Amniotic stem cell (primary cell): ENCODE results near the gene TMEM74B.

Experiments
- DNase-seq: peaks from one replicate; lab custom pipeline; 2025; lab: John Stamatoyannopoulos, UW

The TMEM74B gene

DNA sequence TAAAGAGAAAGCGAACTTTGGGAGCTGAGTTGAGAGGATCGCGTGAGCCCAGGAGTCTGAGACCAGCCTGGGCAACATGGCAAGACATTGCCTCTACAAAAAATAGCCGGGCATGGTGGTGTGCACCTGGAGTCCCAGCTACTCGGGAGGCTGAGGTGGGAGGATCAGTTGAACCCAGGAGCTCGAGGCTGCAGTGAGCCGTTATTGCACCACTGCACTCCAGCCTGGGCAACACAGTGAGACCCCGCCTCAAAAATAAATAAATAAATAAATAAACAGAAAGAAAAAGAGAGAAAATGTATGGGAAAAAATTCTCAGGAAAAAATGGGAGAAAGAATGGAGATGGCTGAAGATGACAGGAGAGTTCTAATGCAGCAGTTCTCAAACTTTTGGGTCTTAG lies 21.0 kb upstream of the TMEM74B start:
- no peak for DNase-seq

DNA sequence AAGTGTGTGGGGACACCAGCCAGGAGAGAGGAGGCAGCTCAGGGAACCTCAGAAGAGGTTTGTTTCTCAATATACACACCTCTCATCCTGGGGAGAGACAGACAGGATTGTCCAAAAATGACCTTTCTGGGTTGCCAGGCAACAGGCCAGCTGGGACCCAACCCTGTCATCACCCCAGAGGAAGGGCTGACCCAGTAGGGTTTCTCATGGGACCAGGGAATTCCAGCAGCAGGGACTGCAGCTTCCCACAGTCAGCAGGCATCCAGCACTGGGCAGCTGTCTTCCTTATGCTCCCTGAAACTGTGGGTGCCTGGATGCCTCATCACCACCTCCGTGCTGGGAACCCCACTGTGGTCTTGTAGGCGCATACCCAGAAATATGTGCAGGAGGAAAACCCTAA lies 19.8 kb upstream of the TMEM74B start:
- no peak for DNase-seq

DNA sequence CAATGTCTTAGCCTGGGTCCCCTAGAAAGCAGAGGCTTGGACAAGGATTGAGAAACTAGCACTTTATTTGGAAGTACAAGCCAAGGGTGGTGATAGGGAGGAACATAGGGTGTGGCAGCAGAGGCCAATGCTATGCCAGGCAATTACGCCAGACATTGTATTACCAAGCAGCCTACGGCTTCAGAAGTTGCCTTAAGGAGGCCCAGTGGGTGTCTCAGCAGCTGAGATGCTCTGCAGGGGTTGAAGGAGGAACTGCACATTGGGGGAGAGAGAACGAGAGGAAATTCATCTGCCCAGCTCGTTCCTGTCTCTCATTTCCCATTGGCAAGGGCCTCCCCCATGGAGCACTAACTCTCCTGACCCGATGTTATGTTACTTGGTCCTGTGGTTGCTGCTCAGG lies 19.3 kb upstream of the TMEM74B start:
- no peak for DNase-seq

DNA sequence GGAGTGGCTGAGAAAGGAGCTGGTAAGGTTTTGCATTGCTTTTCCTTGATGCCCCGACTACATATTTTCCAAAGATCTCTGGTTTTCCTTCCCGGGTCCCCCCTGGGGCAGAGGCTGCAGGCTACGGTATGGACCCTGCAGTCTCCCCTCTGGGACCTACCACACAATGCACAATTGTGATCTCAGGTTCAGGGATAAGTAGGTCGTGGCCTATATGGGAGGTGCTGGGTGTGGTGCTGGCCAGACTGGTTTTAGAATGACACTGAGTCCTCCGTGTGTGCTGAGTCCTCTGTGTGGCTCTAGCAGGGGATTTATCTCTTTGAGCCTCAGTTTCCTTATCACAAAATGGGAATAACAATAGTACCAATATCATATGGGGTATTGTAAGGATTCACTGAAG lies 18.8 kb upstream of the TMEM74B start:
- no peak for DNase-seq

DNA sequence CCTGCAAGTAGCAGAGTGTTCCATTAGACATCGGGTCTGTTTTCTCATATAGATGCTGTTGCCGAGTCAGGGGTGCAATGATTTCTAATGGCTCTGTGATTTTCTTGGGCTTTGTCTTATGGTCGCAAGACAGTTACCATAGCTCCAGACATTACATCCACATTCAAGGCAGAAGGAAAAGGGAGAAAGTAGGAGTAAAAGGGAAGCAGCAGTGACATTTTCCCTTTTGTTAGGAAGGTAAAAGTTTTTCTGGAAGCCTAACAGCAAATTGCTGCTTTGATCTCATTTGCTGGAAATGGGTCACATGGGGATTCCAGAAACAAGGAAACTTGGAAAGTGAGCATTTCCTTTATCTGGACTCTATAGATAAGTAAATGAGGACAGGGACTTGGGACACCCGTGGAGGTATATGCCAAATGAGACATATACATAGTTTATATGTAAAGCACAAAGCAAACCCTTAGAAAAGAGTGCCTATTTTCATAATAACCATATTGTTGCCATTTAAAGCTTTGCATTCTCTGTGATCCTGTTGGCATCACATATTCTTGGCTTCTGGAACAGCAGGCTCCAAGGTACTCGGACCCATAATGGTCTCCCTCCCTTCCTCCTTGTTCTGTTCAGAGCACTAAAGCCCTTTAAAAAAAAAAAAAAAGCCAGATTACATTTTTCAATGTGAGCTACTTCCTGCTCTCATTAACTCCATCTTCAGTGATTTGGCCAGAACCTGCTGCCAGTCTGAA lies 18.2 kb upstream of the TMEM74B start, which contains the start of gene C20orf202:
Gene C20orf202 (plus strand): TSS at position 693 of the 743 bp plus-strand sequence. CDS start 132 bp downstream, outside the sequence.
- no peak for DNase-seq

DNA sequence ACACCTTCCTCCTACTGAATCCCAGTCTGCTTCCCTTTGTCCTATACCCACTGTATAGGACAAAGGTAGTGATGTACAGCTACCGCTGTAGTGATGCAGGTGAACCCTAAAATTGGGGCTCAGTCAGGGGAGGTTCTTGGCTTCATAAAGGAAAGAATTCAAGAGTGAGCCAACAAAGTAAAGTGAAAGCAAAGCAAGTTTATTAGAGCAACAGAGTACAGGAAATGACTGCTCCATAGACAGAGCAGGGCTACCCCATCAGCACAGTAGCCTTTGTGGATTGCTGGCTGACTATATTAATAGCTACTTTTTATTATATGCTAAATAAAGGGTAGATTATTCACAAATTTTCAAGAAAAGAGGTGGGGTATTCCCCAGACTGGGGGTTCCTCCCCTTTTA lies 15.2 kb upstream of the TMEM74B start:
- DNase-seq, result no peak

DNA sequence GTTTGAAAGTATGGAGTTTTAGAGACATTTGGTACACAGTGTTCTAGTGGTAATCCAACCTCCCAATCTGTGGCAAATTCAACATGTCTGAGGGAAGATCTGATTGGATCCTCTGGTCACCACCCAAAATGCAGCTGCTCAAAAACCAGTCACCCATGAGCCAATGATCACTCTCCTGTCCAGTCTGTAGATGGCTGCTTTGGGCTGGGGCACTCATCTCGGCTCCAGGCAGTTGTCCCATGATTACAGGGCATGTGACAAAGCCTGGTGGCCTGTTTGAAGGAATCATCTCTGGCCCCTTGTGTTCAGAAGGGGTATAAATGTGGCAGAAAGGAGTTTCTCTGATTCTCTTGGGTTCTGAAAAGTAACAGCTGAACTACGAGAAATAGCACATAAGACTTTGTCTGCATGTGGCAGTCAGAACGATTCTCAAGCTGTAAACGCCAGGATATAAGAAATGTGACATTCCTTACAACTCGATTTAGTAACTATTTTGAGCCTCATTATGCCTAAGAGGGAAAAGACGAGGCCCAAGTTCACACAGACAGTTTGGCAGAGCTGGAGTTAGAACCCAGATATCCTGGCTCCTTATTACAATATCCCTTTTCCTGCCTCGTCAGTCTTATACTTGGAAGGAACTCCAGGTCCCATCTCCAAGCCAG lies 14.6 kb upstream of the TMEM74B start:
- no peak for DNase-seq

DNA sequence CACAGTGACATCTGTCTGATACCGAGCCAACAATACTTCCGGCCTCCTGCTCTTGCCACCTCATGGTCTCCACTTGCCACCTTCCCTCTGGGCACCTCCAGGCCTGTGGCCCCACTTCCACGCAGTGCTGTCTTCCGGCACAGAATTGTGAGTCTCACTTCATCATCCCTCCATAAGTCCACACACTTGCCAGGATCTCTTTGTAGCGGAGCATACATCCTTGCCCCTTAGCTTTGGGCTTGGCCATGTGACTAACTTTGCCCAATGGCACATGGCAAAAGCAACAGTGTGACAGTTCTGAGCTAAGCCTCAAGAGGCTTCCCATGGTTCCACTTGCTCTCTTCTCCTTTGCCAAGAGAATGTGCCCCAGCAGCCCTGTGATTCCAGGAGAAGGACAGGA lies 14.0 kb upstream of the TMEM74B start:
- no peak for DNase-seq

DNA sequence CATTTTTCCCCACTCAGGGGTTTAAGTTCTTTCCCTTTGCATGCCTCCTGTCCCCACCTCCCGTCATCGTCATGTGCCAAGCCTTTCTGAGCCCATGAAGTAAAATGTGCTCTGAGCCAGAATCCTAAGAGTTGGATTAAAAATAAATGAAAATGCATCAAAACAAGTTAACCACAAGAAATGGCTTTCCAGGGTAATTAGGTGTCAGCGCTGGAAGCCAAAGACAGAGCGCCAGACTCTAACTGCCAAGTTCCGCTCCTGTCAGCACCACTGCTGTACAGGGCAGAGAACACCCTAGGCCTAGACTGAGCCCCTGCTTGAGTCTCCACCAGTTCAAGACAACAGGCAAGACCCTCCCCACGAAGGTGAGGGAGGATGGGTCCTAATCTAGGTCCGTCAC lies 13.0 kb upstream of the TMEM74B start:
- no peak for DNase-seq

DNA sequence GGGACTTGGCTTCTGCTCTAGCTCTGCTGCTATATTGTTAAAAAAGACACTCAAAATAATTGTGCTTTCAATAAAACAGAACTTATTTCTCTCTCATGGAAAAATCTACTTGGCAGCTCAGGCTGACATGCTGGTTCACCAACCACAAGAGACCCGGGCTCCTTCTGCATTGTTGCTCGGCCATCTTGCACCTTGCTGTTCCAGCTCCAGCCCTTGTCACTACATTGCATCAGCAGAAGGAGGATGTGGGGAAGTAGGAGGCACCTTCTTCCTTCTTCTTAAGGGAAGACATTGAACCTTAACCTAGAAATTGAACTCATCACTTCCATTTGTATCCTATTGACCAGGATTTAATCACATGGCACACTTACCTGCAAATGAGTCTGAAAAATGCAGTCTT lies 11.9 kb upstream of the TMEM74B start:
- no peak for DNase-seq

DNA sequence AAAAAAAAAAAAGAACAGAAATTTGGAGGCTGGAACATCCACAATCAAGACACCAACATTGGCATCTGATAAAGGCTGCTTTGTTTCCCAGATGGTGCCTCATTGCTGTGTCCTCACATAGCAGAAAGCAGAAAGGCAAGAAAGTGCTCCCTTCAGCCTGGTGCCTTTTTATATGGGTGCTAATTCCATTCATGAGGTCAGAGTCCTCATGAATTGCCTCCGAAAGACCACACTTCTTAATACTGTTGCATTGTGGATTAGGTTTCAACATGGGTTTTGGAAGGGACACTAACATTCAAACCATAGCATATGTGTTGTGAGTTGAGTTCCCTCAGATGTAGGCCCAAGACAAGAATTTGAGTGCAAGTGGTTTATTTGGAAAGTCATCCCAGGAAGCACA lies 10.4 kb upstream of the TMEM74B start:
- no peak for DNase-seq

DNA sequence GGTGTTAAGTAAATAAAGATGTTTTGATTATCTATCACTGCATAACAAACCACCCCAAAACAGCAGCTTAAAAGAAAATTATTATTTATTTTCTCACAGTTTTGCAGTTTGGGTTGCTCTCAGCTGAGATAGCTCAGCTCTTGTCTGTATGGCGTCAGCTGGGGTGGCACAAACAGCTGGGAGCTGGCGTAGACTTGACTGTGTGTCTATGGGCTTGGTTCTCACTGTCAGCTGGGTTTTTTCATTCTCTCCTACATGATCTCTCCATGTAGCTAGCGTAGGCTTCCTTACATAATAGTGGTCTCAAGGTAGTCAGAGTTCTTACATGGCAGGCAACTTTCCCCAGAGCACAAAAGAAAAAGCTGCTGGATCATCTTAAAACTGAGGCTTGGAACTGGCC lies 6.5 kb upstream of the TMEM74B start:
- DNase-seq, result no peak

DNA sequence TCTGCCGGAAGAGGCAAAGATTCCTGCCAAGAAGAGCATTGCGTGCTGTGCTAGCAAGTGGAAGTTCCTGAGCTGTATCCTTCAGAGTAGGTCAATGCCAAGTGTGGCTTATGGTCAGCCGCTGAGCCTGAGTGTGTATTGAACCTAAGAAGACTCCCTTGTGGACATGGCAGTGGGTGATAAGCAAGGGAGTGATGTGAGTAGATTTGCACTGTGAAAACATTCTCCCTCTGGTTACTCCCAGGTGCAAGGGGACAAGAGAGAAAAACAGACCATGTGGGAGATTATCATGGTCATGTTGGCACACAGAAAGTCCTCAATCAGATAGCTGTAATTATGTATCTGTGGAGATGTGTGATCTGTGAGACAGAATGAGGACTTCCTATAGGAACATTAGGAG lies 6.1 kb upstream of the TMEM74B start:
- no peak for DNase-seq

DNA sequence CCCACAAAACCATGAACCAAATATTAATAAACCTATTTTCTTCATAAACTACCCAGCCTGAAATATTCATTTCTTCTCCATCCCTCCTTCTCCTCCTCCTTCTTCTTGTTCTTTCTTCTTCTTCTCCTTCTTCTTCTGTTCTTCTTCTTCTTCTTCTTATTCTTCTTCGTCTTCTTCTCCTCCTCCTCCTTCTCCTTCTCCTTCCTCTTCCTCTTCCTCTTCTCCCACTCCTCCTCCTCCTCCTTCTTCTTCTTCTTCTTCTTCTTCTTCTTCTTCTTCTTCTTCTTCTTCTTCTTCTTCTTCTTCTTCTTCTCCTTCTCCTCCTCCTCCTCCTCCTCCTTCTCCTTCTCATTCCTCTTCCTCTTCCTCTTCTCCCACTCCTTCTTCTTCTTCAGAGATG lies 5.0 kb upstream of the TMEM74B start:
- DNase-seq, result no peak

DNA sequence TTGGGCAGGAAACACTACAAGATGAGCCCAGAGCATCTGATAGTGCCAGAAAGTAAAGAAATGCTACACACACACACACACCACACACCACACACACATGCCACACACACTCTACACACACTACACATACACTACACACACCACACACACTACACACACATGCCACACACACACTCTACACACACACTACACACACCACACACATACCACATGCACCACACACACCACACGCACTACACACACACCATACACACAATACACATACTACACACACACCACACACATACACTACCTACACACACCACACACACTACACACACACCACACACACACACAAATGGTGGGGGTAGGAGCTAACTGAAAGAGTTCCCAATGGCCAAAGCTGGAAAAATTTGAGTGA lies 3.6 kb upstream of the TMEM74B start:
- DNase-seq, result no peak

DNA sequence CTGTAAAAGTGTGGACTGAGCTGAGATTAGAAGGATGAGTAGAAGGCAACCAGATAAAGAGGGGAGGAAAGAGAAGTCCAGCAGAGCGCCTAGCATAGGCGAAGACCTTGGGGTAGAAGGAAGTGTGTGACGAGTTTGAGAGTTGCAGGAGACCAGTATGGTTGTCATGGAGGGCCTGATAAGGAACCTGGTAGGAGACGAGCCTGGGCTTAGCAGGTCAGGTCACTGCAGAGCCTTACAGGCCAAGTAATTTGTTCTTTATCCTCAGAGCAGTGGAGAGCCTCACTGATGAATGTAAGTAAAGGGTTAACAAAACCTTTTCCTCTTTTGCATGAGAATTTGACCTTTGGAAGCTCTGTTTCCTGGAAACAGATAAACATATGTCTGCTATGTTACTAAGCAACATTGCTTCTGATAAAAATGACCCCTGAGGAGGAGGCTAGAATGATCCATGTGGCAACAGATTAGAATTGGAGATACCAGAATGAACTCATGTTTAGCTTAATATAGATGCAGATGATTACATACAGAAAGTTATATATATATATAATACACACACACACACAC lies 2.9 kb upstream of the TMEM74B start:
- DNase-seq, result no peak

DNA sequence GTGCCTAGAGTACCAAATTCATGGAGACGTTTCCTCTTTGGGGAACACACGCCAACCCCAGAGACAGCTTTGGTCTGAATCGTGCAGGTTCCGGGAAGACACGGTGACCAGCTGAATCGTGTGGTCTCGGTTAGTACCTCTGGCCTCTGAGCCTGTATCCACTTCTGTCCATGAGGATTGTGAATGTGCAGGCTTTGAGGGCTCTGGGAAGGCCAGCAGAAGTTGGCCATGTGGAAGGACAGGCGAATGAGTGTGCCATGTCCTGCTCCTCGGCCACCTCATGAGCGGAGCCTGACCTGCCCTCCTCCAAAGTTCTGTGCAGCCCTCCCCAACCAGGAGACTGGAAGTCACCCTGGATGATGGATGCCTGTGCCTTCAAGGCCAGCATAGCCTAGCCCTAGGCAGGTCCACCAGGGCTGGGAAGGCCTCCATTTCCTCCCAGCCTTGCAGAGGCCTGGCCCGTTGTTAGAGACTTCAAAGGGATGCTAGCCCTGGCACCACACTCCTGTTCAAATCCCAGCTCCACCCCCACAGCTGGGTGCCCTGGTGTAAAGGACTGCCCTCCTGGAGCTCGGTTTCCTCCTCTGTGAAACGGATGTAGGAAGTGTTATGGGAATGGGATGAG lies 1.7 kb upstream of the TMEM74B start:
- DNase-seq, result no peak

DNA sequence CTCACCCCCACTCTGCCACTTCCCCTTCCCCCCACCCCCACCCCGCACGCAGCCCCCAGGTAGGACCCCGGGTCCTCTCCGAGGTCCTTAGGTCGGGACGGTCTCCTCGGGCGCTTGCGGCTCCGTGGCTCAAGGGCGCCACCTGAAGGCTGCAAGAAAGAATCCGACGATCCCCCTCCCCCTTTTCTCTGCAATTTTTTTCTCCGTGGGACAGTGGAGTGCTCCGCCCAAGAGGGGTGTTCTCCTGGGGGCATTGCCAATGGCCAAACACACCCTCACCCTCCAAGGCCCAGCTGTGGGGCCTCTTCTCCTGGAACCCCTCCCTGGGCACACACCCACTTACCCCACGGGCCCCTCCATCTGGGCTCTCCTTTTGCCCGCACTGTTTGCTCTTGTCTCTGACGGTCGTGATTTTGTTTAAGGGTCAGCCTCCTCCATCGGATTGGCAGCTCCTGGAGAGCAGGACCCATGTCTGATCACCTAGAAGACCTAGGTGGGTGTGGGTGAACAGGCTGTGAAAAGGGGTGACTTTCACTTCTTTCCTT lies 1.1 kb upstream of the TMEM74B start:
- DNase-seq, result no peak

DNA sequence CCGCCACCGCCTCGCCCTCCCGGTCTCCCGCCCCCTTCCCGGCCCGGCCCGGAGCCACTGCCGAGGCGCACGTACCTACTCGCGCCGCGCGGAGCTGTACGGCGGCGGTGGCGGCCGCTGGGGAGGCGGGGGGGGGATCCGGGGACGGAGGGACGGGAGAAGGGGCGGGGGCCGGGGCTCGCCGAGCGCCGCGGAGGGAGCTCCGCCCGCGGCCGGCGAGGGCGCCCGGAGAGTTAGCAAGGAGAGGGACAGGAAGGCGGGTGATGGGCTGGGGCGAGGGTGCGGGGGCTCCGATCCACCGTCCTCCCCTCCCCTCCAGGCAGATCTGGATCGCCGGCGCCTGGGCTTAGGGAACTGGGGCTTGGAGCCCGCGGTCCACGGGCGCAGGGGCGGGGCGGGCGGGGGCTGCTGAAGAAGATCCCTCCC lies 548 bp upstream of the TMEM74B start:
- DNase-seq, result no peak

DNA sequence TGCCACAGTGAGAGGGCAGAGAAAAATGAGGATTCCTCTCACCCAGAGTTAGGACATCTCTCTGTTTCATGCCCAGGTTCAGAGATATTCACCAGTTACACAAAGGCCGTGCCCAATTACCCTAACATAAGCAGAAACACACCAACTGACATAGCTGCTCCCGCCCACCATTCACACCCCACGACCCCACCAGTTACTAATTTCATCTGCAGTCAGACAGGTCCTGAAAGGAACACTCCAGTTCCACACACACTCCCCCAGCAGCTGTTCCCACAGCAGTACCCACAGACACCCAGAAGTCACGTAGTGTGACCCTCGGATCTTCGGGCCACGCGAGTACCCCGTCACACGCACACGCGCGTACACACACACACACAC lies 532 bp downstream of the TMEM74B start:
- no peak for DNase-seq

DNA sequence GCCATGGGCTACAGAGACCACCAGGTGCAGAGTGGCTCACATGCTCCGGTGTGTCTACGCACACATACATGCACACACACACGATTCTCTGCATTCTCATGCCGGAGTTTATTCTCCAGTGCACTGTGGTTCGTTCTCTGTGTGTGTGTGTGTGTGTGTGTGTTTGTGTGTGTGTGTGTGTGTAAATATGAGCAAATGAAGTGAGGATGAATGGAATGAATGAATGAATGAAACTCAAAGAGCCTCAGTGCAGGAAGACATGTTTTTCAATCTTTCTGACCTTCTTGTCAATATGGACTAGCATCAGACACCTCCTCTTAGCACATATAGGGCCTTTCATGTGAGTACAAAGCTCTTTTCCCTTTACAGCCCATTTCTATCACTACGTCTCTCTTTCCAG lies 1.6 kb downstream of the TMEM74B start:
- DNase-seq, result no peak

DNA sequence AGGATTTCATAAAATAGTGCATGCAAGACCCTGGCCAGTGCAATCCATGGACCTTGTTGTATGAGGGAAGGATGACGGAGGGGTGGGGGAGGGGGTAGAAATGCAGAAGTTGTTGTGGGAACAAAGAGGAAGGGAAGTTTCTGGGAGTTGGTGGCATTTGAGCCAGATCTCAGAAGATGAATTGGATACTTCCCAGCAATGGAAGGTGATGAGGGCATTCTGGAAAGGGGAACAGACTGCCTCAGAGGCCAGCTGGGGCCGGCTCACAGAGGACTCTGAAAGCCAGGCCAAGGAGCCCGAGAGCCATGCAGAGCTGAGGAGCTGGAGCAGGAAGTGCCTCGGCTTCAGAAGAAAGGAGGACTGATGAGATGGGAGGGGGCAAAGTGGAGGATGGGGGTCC lies 2.7 kb downstream of the TMEM74B start:
- DNase-seq, result no peak

DNA sequence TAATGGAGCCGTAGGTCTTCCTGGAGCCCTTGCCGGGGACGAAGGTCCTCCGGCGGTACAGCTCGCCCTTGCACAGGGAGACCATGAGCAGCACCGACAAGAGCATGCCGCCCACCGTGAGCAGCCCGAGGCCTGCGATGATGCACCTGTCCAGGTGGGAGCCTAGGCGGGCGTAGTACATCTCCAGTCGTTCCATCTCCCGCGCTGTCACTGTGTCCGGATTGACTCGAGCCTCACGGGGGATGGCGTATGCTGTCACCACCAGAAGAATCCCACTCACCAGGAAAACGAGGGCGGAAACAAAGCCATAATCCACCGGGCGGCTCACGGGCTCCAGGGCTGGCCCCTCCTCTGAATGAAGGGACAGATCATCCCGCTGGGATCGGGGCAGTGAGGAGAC lies 3.8 kb downstream of the TMEM74B start:
- DNase-seq, result no peak
